HG03442 (cell line): ENCODE results near the gene SMOC2.

ENCODE experiments used
- ATAC-seq: cut with Tn5 transposase; IDR thresholded peaks from one replicate; pipeline ENCODE4 v1.9.1; 2021; ENCODE audit warnings: mild to moderate bottlenecking, moderate library complexity; ENCODE audit not compliant: unreplicated experiment

Gene SMOC2

DNA sequence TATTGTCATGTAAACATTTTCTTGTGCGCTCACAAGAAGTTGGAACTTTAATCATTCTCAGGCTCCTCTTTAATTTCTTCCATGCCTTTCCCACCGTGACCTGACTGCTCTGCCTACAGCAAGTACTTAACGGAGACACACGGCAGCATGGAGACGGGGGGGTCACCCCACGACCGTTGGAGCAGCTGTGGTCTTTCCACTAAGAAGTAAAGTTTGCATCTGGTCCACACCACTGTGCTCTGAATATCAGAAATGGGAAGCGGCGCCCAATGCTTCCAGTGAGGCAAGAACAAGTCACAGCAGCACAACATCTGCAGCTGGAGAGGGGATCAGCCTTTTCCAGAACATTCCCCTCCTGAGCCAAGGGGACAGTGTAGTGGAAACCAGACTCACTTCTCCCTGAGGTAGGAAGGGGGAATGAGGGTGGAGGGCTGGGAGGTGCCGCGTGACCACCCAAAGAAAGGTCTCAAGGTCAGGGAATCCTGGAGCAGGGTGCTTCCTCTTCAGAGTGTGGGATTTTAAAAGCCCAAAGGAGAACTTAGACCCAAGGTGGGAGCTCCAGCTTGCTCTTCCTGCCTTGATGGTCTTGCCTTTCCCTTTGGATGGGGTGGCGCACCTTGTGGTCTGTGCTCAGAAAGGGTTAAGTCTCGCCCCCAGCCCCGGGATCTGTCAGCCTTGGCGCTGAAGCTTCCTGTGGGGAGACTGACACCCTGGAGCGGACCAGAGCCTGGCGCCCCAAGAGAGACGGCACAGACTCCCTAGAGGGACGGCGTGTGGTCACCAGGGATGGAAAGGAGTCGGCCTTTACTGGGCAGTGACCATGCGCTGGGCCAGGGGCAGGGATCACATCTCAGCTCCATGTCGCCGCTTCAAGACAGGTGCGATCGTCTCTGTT lies 25.6 kb upstream of the SMOC2 start:
- ATAC-seq = no peak

DNA sequence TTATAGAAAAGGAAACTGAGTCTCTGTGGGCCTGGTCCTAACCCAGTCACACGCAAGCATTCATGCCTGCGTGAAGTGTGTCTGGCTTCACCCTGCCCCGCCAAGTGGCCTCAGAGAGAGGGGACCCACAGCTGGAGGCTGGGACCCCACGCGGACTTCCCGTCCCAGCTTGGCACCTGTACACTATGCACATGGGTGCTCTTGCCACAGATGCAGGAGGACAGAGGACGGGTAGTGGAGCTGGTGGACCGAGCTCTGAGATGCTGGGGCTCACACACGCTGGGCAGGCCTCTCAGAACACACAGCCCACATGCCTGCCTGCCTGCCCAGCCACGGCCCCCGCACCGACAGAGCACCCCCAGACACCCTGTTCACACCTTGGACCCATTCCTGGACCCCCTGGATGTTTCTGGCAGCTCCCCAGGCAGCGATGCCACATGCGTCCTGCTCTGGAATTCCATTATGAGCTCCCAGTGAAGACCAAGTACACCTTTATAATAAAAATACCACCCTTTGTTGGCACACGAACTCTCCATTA lies 24.9 kb upstream of the SMOC2 start:
- ATAC-seq = no peak

DNA sequence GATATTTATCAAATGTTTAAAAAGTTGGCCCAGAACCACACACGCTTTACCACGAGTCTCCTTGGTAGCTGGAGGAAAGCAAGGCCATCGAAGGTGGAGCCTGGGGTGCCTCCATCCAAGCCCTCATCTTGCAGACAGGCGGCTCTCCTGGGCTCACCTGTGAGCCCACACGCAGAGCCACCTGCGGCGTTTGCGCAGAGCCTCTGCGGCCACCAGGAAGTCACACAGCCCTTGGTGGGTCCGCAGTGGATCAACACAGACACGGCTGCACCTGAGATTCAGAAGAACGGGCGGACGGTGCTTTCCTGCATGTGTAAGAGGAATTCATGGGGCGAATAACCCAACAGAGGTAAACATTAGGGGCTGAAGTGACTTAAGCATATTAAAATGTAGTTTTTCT lies 24.5 kb upstream of the SMOC2 start:
- no peak for ATAC-seq

DNA sequence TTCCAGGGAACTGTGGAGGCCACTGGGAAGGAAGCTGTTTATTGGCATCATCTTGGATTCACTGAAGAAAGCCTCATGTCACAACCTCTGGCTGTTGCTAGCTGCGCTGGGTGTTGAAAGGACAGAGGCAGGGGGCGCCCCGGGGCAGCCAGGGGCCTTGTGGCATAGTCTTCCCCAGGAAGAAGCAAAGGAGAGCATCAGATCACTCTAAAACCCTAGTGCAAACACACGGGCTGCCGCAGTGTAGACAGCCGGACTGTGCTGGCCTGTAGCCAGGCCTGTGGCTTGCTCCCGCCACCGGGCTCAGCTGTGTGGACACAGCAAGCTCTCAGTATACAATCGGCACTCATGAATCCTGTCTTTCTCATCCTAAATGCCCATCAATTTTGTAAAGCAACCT lies 23.8 kb upstream of the SMOC2 start:
- no peak for ATAC-seq

DNA sequence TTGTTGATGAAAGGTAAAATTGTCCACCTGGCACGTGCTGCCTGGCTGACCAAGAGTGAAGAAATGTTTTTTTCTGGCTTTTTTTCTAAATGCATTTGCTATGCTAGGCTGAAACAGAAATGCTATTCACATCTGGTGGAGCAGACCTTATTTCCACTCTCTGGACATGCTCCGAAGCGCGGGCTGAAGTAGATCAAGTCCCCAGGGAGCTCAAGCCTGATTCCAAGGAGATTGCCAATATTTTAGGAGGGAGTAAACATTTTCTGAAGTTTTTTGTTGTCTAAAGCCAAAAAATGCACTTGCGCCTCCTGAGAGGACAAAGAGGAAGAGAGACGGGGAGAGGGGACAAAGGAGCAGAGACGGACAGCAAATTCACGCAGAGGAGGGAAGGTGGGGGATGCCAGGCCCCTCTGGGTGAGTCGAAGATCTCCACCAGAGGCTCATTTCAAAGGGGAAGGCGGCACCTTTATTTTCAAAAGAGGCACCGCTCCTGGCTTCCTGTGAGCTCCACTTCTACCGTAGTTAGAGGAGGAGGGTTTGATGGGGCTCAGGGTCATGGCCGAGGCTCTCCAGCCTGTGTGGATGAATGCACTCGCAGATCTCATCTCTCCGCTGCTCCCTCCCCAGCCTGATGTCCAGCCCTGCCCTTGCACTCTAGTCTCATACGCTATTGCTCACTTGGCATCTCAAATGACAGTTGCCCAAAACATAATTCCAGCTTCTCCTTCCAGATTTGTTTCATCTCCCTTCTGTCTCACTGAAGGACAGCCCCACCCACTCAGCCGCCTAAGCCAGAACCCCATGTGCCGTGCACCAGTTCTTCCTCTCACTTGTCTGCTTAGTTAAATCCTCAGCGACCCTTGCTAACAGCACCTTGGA lies 23.1 kb upstream of the SMOC2 start:
- no peak for ATAC-seq

DNA sequence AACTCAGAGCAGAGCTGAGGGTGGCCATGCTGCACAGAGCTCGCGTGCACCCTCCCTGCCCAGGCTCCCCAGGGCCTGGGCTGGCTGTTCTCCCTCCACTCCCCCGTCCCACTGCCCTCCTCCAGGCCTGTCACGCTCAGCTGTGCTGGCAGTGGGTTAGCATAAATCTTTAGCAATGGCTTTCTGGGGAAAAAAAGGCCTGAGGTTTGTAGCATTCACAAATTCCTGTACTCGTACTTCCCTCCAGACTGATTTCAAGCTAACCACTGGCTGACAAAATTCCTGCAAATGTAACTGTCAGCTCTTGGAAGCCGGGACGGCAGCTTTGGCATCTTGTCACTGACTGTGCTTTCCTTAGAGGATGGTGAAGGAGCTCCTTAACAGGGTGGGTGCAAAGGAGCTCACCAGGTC lies 22.3 kb upstream of the SMOC2 start:
- ATAC-seq = no peak

DNA sequence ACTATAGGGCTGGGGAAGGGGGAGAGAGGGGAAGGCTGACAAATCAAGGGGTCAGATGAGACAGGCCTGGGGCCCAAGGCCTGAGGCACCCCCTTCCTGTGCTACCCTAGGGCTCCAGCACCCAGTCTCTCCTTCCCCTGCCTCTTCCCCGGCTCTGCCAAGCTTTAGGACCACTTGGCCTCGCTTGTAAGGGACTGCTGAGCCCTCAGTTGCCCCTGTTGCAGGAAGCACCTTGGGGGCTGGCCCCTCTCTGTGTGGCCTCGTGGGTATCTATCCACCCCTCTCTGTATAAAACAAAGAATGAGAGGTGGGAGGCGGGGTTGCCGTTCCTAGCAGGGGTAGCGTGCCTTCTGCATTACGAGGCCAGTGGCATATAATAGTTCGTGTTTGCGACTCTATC lies 21.4 kb upstream of the SMOC2 start:
- no peak for ATAC-seq

DNA sequence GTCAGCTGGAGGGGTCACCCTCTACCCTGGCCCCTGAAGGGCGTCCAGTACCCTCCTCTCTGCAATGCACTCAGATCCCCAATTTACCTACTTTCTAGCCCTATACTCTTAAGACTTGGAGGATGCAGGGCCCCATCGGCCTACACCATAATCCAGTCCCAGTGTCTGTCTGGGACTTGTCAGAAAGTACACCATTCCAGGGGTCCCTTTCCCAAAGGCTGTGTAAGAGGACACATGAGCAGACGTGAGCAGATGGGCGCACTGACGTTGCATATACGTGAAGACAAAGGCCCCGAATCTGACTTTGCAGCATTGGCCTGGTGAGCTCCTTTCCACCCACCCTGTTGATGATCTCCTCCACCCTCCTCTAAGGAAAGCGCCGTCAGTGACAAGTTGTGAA lies 20.9 kb upstream of the SMOC2 start:
- ATAC-seq = no peak

DNA sequence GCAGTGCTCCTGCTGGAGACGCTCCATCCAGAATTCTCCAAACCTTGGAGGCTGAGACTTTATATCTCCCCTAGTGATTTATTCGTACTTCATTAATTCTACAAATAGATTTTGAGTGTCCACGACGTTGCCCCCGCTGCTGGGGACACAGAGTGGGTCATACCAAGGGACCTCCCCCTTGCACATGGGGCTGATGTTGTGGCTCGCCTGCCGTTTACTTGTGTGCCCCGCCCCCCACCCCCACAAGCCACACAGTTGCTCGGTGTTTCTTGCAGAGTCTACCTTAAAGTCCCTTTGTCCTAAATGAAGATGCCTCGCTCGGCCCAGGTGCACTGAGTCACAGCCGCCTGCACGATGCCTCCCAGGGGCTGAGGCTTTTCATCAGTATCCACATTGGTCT lies 20.3 kb upstream of the SMOC2 start:
- no peak for ATAC-seq

DNA sequence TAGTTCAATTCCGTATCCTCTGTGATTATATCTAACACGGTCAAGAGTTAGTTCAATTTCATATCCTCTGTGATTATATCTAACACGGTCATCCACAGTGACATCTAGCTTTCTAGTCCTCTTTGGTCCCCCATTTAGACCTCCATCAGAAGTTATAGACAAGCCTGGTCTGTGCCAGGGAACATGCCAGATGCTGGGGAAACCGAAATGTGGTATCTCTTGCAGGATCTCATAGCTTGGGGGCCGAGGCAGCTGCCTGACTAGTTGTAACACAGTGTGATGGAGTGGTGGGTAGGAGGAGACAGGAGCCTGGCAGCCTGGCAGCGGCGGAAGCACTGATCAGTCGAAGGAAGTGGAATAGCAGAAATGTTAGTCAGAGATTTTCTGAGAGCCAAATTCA lies 13.8 kb upstream of the SMOC2 start:
- no peak for ATAC-seq

DNA sequence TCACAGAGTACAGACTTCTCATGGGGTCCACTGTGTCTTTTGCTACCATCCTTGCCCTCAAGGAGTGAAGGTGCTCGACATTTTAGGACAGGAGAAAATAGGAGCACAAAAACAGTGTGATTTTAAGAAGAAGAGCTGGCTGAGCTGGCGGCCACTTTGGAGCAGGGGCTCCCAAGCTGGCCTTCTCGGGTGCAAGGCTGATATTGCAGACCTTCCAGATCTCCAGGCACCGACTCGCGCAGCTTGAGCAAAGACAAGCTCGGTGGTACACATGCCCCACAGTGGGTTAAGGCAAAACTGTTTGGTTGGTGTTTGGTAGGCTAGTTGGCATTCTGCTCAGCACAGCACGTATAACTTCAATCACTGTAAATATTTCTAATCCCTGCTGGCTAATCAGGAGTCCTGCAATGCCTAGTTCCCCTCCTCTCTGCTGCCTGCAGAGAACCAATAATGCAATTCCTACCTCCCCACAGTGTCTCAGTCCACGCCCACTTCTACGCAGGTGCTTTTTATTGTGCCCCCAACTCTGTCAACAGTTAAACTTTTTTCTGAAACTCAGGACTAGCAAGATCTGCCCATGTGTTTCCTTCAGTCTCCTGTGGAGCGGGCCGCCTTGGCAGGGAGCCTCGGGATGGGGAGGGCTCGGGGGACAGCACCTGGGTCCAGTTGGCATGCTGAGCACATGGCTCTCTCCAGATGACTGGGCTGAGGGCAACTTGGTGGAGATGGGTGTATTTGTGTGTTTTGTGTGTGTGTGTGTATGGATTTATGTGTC lies 12.7 kb upstream of the SMOC2 start:
- no peak for ATAC-seq

DNA sequence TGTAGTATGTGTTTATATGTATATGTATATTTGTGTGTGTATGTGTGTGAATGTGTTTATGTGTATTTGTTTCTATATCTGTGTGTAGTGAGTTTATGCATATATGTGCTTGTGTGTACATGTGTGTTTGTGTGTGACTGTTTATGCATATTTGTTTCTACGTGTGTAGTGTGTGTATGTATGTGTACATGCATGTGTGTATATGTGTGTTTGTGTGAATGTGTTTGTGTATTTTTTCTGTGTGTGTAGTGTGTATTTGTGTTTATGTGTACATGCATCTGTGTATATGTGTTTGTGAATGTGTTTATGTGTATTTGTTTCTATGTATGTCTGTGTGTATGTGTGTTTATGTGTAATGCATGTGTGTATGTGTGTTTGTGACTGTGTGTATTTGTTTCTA lies 12.1 kb upstream of the SMOC2 start:
- no peak for ATAC-seq

DNA sequence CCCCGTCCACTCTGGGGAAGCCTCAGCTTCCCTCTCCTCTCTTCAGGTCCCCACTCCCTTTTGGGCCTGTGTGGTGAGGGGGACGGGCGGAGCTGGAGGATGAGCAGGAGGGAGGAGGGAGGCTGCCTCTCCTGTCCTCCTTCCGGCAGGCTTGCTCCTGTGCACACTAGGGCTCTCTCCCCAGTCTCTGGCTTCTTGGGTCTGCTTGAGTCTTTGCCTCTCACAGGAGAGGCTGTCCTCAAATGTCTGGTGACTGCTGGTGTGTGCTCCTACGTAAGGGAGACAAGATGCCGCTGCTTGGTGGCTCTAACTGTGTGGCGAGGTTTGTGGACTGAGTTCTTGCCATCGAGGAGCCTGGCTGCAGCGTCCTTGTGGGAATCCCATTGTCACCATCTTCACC lies 8.8 kb upstream of the SMOC2 start:
- no peak for ATAC-seq

DNA sequence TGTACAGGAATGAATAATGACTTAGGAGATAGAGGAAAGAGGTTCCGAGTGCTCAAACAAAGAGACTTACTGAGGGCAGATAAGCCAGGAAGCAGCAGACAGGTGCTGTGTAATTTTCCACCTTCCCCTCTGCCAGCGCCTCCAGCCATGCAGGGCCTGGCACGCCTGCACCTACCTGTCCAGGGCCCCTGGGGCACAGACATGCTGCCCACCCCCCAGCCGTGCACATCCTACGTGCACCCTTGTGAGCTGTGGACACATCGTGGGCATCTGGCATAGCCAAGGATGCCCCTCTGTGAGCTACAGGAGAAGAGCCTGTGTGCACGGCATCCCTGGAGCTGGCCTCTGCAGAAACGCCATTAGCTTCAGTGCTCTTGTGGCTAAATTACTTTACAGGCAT lies 7.1 kb upstream of the SMOC2 start:
- no peak for ATAC-seq

DNA sequence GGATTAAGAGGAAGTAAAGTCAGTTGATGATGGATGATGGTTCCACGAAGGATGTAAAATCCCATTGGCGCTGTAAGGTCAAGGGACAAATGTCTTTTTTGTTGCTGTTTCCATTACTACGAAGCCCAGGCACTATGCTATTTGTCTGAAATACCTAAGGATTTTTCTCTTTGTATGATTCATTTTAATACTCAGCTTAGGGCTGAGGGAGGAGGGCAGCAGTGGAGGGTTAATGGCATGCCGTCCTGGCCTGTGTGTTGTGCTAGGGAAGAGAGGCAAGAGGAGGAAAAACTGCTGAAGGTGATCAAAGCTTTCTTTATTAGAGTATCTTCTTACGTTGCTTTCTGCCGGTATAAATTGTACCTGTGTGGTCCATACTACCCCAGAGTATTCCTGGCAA lies 6.5 kb upstream of the SMOC2 start:
- no peak for ATAC-seq

DNA sequence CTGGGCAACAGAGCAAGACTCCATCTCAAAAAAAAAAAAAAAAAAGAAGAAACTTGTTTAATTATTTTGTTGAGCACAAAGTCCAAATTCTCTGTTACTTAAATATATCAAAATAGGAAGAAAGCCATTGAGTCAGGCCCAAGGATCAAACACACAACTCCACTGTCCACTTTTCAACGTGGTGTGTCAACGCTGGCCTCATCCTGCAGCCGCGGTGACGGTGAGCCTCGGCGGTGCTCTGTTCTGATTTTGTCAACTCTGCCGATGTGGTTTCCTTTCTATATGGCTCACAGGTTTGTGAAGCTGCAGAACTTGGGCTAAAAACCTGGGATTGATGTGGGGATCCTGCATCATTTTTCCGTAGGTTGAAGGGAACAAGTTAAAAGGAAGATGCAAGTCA lies 3.2 kb upstream of the SMOC2 start:
- ATAC-seq = no peak

DNA sequence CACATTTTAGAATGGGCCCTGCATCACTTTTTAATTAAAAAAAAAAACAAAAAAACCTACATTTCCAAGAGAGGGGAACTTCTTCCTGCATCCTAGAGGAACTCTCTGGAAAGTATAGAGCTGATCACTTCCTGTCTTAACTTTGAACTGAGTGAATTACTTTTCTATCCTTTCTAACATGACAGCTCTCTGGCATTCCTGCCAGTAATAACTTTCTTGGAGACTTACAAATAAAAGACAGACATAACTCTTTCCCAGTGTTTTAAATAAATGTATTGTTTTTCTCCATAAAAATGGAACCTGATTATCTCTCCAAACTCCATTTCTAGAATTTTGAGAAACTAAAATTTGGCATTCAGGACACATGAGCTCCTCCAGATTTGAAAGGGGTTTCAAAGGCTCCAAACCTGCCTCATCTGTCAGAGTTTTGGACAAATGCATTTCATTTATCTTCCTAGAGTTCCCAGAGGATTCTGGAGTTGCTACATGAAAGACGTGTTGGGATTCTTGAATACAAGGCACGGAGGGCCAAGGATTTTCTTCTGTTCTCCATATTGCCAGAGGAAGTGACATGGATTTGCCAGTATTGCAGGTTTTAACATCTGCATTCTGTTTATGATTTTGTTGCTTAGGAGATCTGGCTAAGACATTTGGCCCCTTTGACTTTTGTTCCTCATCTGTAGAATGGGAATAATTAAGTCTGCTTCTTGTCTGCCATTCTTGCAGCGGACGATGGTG lies 2.0 kb upstream of the SMOC2 start:
- no peak for ATAC-seq

DNA sequence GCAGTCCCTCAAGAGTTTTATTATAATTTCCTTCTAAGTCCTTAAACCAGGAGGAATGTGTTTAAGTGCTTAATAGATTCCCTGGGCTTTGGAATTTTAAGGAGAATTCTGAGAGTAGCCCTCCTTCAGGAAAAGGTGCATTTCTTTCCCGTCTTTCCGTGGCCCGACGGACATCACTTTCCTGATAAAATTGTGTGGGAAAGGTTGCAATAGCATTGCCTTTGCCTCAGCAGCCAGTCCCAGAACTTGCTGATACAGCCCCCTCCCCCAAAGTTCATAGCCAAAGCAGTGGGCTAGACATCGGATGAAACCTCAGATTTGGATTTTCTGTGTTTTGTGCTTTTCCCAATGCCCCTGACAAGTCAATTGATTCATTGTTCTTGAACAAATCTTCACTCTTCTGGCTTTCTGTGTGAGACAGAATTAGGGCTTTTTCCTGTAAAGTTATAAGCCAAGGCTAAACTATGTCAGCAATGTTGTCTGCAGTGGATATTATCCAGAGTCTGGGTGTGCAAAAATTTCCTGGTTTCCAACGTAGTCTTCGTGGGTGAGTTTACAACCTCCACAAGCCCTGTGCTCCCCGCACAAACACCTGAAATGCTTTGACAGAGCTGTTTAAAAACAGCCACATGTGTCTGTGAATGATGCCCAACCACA lies 1.1 kb upstream of the SMOC2 start:
- no peak for ATAC-seq

DNA sequence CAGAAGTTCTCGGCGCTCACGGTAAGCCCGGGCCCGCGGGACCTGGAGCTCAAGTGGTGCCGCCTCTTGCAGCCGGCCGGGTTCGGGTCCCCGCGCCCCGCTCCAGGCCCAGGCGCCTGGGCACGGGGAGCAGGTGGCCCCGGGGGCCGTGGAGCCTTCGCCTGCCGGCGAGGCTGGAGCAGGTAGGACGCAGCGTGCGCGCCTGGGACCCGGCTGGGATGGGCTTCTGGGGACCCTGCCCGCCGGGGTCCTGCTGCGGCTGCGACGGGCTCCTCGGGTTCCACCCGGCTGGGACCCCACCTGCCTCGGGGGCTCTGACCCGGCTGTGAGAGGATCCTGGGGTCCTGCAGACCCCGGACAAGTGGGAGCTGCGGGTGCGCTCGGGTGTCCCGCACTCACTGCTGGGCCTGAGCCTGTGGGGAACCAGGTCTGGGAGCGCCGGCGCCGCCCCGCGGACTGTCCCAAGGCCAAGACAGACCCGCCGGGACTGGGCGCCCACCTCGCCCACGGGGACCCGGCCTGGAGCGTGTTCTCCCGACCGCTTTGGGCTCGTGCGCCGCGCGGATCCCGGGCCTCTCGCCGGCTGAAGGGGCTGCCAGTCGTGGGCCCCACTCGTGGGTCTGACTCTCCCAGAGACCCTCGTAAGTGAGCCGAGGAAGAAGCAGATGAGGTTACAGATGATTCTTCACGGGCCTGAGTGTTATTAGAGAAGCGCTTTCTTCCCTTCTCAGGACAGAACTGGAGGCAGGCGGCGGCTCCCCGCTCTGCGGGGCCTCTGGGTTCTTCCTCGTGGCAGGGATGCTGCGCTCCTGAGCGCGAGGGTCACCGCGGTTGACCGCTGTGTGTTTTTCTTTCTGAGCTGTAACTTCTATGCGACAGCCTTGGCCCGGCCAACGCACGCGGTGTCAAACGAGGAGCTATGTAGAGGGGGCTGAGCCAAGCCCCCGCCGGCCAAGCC lies 729 bp downstream of the SMOC2 start:
- no peak for ATAC-seq
